Measurements from ENCODE around the gene CASQ1.

- TF ChIP-seq CTCF (IDR thresholded peaks at IDR 0.05; ENCODE audit: low read depth, low read length) (no peak), EZH2phosphoT487 (IDR thresholded peaks at IDR 0.05; ENCODE audit: low read depth) (no peak)
Observed at GRCh38 chr1:160191756-160192155, 1.4 kb downstream of the CASQ1 start.
